Heart left ventricle (tissue), 16 donors: ENCODE measurements around the gene RREB1. TPM values are rescaled to one million over a fixed set of nuclear protein-coding genes. Genes with fewer than 3 reads are reported as not detected.

Experiments used
- ATAC-seq, 4 donors: fragments of 200-7000 bp; cut with Tn5 transposase; one replicate each; pipeline ENCODE4 v1.9.1; 2020 to 2022; ENCODE audit warnings: moderate library complexity in 4 of 4, mild to moderate bottlenecking in 3 of 4, moderate number of reproducible peaks in 1 of 4
- DNase-seq, 5 donors: peaks; one replicate each; pipeline ENCODE4 v3.0.0-alpha.2; 2020
- H3K27ac ChIP-seq, 12 donors: fragments of 200-600 bp; sonication (generic) in 4 of 12; one replicate each; pipeline versions ENCODE4 v1.5.0 to v1.8.0; 2016 to 2022; ENCODE audit warnings: mild to moderate bottlenecking in 2 of 12
- H3K27me3 ChIP-seq, 9 donors: fragments of 200-600 bp; sonication (generic) in 2 of 9; one replicate each; pipeline versions ENCODE4 v1.5.1 to v1.8.0; 2016 to 2022; ENCODE audit warnings: mild to moderate bottlenecking in 3 of 9
- H3K36me3 ChIP-seq, 9 donors: fragments of 200-600 bp; sonication (generic) in 2 of 9; one replicate each; pipeline versions ENCODE4 v1.5.0 to v1.8.0; 2018 to 2022; ENCODE audit warnings: mild to moderate bottlenecking in 2 of 9
- H3K4me1 ChIP-seq, 12 donors: fragments of 200-600 bp; sonication (generic) in 4 of 12; one replicate each; pipeline versions ENCODE4 v1.5.0 to v1.8.0; 2016 to 2022; ENCODE audit warnings: mild to moderate bottlenecking in 3 of 12
- H3K4me3 ChIP-seq, 12 donors: fragments of 200-600 bp; sonication (generic) in 4 of 12; one replicate each; pipeline versions ENCODE4 v1.5.0 to v1.8.0; 2017 to 2022; ENCODE audit warnings: mild to moderate bottlenecking in 9 of 12, moderate library complexity in 4 of 12
- H3K9me3 ChIP-seq, 12 donors: fragments of 200-600 bp; sonication (generic) in 4 of 12; one replicate each; pipeline versions ENCODE4 v1.5.0 to v1.8.0; 2016 to 2022; ENCODE audit warnings: mild to moderate bottlenecking in 1 of 12
- CTCF ChIP-seq, 12 donors: fragments of 200-600 bp; sonication (generic) in 4 of 12; IDR thresholded peaks; one replicate each; pipeline versions ENCODE4 v1.5.0 to v1.8.0; 2018 to 2022; ENCODE audit warnings: antibody characterized with exemption in 12 of 12, mild to moderate bottlenecking in 5 of 12
- POLR2A ChIP-seq, 2 donors: fragments of 450-650 bp; IDR thresholded peaks; one replicate each; pipeline ENCODE4 v1.6.1; 2017; ENCODE audit warnings: antibody characterized with exemption in 2 of 2, mild to moderate bottlenecking in 2 of 2, moderate library complexity in 2 of 2
- WGBS, 4 donors: extraction: QIAGEN DNeasy Blood & Tissue Kit in 2 of 4; methylation state at CpG; one replicate each; pipeline versions ENCODE4 v1.1.5 to v1.1.7; 2013 to 2018; 5-methylcytosine and 5-hydroxymethylcytosine counted together
- intact Hi-C, 10 donors: fragments of 100-400 bp; cut with DNase I; formaldehyde crosslinking; loops; one replicate each; pipeline versions ENCODE4 v1.11.1 to v1.14.2; 2022
- polyA plus RNA-seq, 2 donors: library from polyadenylated mRNA; stranded (reverse); fragments of 200-250 nt; gene quantifications; one replicate each; pipeline ENCODE4 v1.2.3, GENCODE V29; 2013
- total RNA-seq, 9 donors: library from RNA; depleted of rRNA in 2 of 9; stranded (reverse); fragments of >200 nt in 2 of 9; fragmentation: NEBNext Ultra II Directional in 3 of 9; extraction: Animal tissue kit (Norgen Biotek cat#: 25700) in 3 of 9; gene quantifications; one replicate each; pipeline versions ENCODE4 v1.1.0 to v1.2.4, GENCODE V29; 2016 to 2023
- donor health status: ischemic (EF 13 %, LVEDD 7.1; RV severe dilation, severe dysfunction).
- donor health status: healthy with polysubstance abuse.
- donor health status: DM: no; HTN: yes; CAD: no.
- donor health status: DM: no; HTN: no; CAD: no.
- donor health status: ischemic (EF 25% LVEDD 6.9; RV normal size, moderate dysfunction).
- donor health status: ischemic (EF 25% LVEDD 5.7; RV mildly dilated, moderate dysfunction).
- donor health status: healthy.
- donor health status: DM: yes; HTN: yes; CAD: no.
- donor health status: ischemic (EF 35%, LVEDD 5.7; RV mildly dilated, moderate dysfunction).
- donor health status: nonischemic (EF 11% LVEDD 7.7; RV severe dilation, severe dysfunction).
- donor health status: DM: yes; HTN: yes; CAD: no.
- donor health status: PGD.
- donor health status: ischemic (EF 29% LVEDD 5.4; RV normal size, mild dysfunction).
- donor health status: nonischemic (EF 23%, LVEDD 6.1; RV moderate dilation, normal function).

RREB1 gene
- total and polyA plus RNA-seq, 11 donors, result 8.7 to 49.4 (median 35.7) TPM

GRCh38 chr6:7238900-7239589 is 131.3 kb downstream of the RREB1 start:
- Histone ChIP-seq H3K4me1 (peaks cover 0 to 53% (median 29%) of the 10 kb centered on the region in 12 donors), H3K9me3 (no peaks in the 10 kb centered on the region), H3K27ac (peak overlapping the region in 6 of 12 donors; percentile 10 to 59 (median 46)), H3K36me3 (peaks cover 0 to 53% (median 38%) of the 10 kb centered on the region in 9 donors), H3K27me3 (no peaks in the 10 kb centered on the region), H3K4me3 (no peak overlapping the region)
- WGBS, 4 donors, result 35 to 45% (median 36%) methylated on average over 10 of the region's 10 CpGs
- TF ChIP-seq POLR2A (IDR thresholded peaks at IDR 0.05) (no peak), CTCF (IDR thresholded peaks at IDR 0.05) (peak in 11 of 12 donors; percentile 50 to 77 (median 70))
- intact Hi-C loops, result loop anchor here in 4 of 10 donors (5.0 to 10.0 kb wide), 5 partner anchors 132 to 334 kb away; partner anchors contain the start of gene RREB1 (in 2 of the 4)
- ATAC-seq, result peak; percentile 79 to 89 (median 88)
- peak; percentile 83 to 94 (median 91) for DNase-seq

GRCh38 chr6:7239590-7239948 is 131.8 kb downstream of the RREB1 start:
- peaks cover 0 to 52% (median 33%) of the 10 kb centered on the region in 9 donors for H3K36me3 ChIP-seq
- WGBS, 4 donors, result 53 to 63% (median 60%) methylated on average over 5 of the region's 5 CpGs
- H3K4me1 ChIP-seq, result peaks cover 0 to 53% (median 29%) of the 10 kb centered on the region in 12 donors
- DNase-seq (no peak), ATAC-seq (no peak)
- intact Hi-C loops, result loop anchor here in 4 of 10 donors (5.0 to 10.0 kb wide), 5 partner anchors 132 to 335 kb away; partner anchors contain the start of gene RREB1 (in 2 of the 4)
- peak overlapping the region in 5 of 12 donors; percentile 18 to 59 (median 54) for H3K27ac ChIP-seq
- no peak for TF ChIP-seq POLR2A (IDR thresholded peaks at IDR 0.05)
- TF ChIP-seq CTCF (IDR thresholded peaks at IDR 0.05), result no peak
- no peaks in the 10 kb centered on the region for H3K27me3 ChIP-seq
- no peak overlapping the region for H3K4me3 ChIP-seq
- H3K9me3 ChIP-seq, result no peaks in the 10 kb centered on the region

- TF ChIP-seq CTCF (IDR thresholded peaks at IDR 0.05) (no peak), POLR2A (IDR thresholded peaks at IDR 0.05) (no peak)
- peaks cover 0 to 51% (median 25%) of the 10 kb centered on the region in 9 donors for H3K36me3 ChIP-seq
- no peaks in the 10 kb centered on the region for H3K27me3 ChIP-seq
- H3K4me1 ChIP-seq, result peaks cover 0 to 51% (median 29%) of the 10 kb centered on the region in 12 donors
- no peak for DNase-seq
- intact Hi-C loops, result loop anchor here in 9 of 10 donors (5.0 to 10.0 kb wide), 11 partner anchors 316 to 686 kb away; no protein-coding TSS in a partner anchor
- no peak overlapping the region for H3K27ac ChIP-seq
- 91 to 95% (median 95%) methylated on average over 9 of the region's 9 CpGs for WGBS, 4 donors
- ATAC-seq, result no peak
- H3K4me3 ChIP-seq, result no peak overlapping the region
- no peaks in the 10 kb centered on the region for H3K9me3 ChIP-seq
Observed at GRCh38 chr6:7240351-7240750, 132.6 kb downstream of the RREB1 start.

- no peak for TF ChIP-seq CTCF (IDR thresholded peaks at IDR 0.05)
- TF ChIP-seq POLR2A (IDR thresholded peaks at IDR 0.05), result no peak
- Histone ChIP-seq H3K27me3 (no peaks in the 10 kb centered on the region), H3K36me3 (peaks cover 0 to 51% (median 25%) of the 10 kb centered on the region in 9 donors), H3K9me3 (no peaks in the 10 kb centered on the region), H3K27ac (peak overlapping the region in 2 of 12 donors; percentile 4 to 73), H3K4me3 (no peak overlapping the region), H3K4me1 (peaks cover 0 to 43% (median 21%) of the 10 kb centered on the region in 12 donors)
- ATAC-seq (no peak), DNase-seq (no peak)
- WGBS, 4 donors, result 74 to 87% (median 78%) methylated on average over 10 of the region's 10 CpGs
- intact Hi-C loops, result loop anchor here in 9 of 10 donors (5.0 to 10.0 kb wide), 11 partner anchors 316 to 686 kb away; no protein-coding TSS in a partner anchor
Observed at GRCh38 chr6:7241160-7241559, 133.4 kb downstream of the RREB1 start.
